SK-N-DZ (cell line): ENCODE measurements around the gene ITGAV.
A peak's percentile ranks its signal among the peaks of the same experiment; 100 is the strongest.

Experiments
- DNase-seq: peaks from one replicate; pipeline ENCODE4 v3.0.0-alpha.2; 2015; ENCODE audit warnings: low spot score

ITGAV gene

DNA sequence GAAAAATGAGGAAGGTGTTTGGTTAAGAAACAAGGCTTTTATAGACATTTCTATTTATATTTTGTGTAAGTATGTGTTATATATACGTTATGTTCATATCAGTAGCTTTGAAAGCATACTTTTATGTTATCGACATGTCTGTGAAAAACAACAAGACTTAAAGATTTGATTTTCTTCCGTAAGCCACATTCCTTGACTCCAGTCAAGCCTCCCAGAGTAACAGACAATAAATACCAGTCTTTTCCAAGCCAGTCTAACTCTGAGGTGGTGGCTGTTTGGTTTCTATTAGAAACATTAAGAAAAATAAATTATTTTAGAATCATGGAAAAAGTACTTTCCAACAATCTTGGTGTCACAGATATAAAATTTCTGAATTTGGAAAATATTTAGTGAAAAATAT, 16.3 kb upstream of the ITGAV start:
- DNase-seq: no peak

DNA sequence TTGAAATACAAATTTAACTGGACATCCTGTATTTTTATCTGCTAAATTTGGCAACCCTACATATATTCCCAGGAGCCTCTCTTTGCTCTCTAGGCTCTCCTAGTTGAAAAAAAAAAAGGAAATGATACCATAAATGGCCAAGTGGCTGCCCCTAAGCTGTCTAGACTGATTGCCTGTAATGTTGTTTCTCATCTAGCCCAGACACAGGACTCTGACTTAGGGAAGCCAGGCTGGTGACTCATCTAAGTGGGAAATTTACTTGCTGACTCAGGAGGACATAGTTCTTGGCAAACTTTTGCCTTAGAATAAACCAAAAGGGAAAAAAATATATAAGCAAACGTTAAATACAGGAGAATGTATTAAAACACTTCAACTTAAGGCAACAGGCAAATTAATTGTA, 14.6 kb upstream of the ITGAV start:
- DNase-seq: peak; percentile 62

DNA sequence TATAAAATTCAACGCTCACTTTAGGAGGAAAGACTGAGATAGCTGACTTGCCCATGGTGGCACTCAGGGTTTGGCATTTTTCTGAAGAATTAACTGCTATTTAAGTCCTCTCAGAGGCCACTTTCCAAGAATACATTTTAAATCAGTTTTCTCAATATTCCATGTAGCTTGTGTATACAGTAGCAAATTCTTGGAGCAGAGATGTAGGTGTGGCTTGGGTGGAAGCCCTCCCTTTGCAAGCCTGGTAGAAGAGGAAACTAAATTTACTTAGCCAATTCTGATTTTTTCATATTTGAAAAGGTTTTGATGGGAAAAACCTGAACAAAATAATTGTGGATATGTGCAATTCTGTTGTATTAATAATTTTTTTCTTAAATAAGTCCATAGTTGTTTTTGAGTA, 14.0 kb upstream of the ITGAV start:
- no peak for DNase-seq

DNA sequence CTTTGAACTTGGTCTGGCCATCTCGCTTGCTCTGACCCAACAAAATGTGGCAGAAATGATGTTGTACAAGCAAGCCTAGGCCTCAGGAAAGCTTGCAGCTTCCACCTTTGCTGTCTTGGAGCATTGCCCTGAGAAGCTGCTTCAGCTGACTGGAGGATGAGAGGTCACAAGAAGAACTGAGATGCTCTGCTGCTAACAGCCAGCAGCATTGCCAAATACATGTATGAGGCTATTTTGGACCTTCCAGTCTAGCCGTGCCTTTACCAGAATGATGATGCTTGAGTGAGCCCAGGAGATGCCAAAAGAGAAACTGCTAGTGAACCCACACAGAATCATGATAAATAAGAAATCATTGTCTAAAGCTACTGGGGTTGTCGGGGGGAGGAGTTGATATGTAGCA, 13.2 kb upstream of the ITGAV start:
- DNase-seq: no peak

DNA sequence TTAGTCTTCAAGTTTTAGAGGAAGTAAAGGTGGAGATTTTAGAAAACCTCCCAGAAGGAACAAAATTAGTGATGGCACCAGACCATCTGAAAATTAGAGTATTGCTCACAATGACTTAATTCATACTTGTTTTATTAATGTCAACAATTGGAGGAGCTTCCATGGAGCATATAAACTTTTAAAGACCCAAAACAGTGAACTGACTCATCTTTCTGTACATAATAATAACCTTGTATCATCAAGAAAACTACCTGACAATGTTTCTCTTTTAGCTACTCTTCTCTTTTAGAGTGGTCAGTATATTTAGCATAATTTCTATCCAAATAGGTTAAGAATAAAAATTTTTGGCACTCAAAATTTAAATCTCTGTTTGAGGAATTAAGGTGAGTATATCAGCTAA, 7.2 kb upstream of the ITGAV start:
- no peak for DNase-seq

DNA sequence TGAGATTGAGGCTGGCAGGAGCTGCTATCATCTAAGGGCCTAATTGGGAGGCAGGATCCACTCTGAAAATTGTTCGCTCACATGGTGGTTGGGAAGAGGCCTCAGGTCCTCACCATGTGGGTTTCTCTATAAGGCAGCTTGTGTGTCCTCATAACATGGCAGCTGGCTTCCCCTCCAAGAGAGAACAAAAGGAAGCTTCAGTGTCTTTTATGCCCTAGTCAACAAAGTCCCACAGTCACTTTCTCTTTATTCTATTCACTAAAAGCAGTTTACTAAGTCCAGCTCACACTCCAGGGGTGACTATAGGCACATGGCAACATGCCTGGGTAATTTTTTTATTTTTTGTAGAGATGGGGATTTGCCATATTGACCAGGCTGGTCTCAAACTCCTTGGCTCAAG, 5.8 kb upstream of the ITGAV start:
- DNase-seq: no peak

DNA sequence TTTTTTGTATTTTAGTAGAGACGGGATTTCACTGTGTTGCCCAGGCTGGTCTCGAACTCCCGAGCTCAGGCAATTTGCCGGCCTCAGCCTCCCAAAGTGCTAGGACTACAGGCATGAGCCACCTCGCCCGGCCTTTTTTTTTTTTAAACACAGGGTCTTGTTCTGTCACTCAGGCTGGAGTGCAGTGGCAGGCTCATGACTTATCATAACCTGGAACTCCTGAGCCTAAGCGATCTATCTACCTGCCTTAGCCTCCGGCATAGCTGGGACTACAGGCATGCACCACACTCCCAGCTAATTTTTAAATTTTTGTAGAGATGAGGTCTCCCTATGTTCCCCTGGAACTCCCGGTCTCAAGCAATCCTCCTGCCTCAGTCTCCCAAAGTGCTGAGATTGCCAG, 1.4 kb upstream of the ITGAV start:
- no peak for DNase-seq

DNA sequence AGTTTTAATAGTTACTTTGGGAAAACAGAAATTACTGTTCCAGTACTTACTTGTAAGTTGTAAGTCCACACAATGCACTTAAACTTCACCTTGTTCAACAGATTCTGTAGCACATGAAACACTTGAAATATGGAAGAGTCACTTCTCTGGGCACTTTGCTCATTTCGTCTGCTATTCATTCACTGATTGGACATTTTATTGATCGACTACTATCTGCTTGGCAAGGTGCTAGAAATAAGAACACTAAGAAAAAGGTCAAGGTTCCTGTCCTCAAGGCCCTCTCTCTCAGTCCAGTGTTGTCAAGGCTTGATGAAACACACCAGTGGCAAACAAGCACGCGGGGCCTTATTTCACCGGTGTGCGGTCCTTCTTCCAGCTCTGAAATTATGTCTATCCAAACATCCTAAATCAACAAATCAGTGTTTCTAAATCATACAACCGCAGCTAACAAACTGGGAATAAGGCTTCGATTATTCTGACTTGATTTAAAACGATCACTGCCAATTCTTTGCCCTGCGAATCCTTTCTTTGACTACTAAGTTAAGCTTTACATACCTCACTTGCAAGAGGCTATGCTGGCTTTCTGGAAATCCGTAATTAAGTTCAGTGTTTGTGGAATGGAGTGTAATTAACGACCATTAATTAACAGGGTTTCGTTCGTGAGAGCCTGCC, 780 bp upstream of the ITGAV start:
- peak; percentile 13 for DNase-seq

DNA sequence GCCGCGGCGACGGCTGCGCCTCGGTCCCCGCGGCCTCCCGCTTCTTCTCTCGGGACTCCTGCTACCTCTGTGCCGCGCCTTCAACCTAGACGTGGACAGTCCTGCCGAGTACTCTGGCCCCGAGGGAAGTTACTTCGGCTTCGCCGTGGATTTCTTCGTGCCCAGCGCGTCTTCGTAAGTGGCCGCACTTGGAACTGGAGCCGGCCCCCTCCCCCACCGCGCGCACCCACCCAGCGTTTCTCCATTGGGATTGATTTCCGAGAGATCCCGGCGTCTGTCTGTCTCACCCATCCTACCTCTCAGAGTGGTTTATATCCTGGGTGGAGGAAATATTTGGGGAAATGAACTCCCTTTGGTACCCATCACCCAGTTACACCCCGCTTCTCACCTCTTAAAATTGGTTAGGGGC, 498 bp downstream of the ITGAV start:
- DNase-seq: peak; percentile 49

DNA sequence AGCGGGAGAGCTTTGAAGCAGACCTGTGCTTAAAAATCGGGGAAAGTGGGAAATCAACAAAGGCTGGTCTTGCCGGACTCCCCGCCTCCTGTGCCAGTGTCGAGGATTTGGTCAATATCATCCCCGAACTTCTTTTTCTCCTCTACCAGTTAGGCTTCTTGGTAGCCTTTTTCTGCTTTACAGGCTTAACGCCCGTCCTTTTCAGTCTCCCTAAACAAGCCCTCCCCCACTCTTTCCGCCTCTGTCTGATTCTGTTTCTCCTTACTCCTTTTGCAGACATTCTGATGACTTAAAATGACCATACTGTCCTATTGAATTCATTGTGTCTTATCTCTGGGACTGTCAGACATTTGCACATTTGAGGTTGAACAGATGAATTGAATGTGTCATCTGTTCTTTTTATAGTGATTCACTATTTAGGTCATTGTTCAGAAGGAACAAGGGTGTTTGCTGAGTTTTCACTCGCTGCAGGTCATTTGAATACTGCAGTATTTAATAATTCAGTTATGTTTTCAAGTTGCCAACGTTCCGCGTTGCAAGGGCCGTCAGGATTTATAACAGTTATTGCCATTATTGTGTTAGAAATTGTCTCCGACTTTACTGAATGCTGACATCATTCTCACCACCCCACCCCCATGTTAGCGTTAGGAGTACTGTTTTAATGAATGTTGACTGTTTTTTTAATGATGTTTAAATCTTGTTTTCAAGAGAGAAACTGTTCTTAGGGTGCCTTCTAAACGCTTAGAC, 1.1 kb downstream of the ITGAV start:
- DNase-seq: peak; percentile 95

DNA sequence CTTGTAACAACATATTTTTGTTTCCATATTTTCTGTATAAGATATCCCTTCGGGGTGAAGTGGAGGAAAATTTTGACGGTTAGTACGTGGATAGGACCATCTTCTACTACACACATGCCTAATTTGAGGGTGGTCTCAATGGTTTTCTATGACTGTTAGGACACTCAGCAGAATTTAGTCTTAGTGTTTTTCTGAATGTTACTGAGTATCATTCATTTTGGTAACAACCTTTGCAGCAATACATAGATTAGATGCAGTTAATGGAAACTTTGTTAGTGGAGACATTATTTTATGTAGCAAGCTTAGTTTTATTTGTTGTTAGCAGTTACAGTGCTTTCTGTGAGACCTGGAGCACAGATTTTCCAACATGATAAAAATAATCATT, 1.6 kb downstream of the ITGAV start:
- no peak for DNase-seq

DNA sequence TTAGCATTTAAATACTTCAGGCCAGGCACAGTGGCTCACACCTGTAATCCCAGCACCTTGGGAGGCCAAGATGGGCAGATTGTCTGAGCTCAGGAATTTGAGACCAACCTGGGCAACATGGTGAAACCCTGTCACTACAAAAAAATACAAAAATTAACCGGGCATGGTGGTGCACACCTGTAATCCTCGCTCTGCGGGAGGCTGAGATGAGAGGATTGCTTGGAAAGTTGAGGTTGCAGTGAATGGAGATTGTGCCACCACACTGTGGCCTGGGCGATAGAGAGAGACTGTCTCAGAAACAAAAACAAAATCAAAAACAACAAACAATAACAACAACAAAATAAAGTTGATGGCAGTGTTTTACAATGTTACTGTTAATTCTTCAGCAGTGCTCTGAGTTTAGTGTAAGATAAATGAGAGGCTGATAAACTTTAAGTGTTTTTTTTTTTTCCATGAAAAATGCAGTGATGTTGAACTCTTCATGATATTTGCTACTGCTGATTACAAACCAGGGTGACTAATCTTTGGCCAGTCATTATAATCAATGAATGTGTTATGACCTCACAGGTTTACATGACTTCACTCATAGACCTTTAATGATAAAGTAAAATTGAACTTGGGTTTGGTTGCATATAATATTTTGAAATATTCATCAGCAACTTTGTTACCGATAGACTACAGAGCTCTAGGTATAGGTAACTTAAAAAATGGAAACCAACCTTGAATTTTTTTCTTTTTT, 2.5 kb downstream of the ITGAV start:
- no peak for DNase-seq

DNA sequence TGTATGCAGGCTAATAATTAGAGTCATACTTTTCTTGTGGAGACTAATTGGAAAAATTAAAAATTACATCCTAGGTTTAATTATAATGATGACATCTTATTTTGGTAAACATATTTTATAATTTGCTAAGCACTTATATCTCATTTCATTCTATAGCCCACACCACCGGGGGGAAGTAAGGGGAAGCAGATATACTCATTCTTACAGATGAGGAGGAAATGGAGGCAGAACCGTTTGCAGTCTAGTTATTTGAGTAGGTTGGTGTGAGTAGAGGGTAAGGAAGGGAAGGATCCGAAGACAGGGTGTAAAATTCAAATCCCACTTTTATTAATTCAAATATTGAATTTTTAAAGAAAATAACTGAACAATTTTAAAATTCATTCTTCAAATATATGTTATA, 3.7 kb downstream of the ITGAV start:
- no peak for DNase-seq

DNA sequence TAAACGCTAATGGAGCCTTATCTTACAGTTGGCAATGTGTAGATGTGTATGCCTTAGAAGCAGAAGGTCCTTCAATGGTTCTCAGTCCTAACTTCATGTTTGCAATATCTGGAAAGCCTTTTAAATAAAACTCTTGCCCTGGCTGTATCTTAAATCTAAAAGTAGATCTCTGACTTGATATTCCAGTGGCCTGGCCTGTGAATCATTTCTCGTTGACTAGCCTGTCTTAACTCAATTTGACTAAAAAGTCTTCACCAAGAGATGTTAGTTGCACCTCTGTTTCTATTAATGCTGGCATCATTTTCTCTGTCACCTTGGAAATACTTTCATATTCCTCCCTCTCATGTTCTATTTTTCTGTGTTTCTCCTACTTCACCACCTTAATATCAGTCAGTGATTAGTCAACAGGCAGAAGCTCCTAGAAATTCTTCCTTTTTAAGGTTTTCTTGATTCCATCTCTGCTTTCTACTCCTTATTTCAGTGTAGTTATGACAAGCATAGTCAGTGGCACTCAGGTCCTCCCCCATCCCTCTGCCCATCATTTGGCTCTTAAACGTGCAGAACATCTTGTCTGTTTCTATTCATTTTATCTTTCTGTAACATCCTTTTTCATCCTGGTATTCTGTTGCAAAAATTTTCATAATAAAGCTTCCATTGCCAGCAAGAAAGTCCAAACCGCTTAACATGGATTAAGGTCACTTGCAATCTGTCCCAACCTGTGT, 4.3 kb downstream of the ITGAV start:
- peak; percentile 57 for DNase-seq

DNA sequence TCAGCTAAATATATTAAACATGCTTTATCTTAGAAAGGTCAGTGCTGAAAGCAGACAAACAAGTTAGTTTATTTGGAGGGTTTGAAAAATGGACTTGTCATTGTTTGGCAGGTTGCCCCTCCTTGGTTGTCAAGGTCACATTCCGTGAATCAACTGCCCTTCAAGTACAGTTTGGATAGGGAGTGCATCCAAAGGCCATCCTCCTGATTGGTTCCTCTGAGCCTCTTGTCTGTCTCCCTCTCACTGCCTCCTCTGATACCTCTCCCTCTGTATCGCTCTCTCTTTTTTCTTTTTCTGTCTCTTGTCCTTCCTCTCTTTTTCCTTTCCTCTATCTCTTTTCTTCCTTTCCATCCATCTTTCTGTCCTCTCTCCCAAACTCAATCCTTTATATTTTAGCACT, 5.4 kb downstream of the ITGAV start:
- DNase-seq: no peak

DNA sequence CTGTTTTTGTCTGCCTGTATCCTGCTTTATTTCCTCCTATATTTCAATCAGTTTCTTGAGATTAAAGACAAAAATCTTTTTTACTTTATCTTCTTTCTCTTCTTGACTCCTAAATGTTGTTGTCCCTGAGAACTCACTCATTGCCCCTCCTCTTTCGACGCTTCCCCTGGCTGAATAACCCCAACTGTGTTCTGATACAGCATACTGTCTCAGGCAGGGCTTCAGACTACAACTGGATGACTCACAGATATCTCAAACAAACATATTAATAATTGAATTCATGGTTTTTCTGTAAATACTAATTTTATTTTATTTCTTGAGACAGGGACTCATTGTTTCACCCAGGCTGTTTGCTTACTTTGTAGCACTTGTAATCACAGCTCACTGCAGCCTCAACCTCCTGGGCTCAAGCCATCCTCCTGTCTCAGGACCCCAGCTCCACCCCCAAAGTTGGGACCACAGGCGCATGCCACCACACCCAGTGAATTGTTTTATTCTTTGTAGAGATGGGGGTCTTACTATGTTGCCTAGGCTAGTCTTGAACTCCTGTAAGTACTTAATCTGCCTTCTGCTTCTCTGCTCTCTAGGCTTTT, 9.4 kb downstream of the ITGAV start:
- DNase-seq: no peak

DNA sequence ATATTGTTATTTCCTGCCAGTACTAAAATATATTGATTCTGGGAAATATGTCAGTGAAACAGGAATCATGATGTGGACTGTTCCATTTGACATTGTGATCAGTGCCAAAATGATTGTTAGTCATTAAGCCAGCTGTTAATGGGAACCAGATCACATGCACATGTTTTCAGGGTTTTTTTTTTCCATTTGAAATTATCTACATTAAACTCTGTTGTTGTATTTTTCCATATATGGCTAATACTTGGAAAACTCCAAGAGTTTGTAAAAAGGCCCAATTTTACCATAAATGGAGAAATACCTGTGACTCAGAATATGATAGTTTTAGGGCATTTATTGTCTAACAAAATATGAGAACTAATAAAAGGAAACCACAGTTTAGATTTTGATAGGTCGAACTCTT, 13.4 kb downstream of the ITGAV start:
- no peak for DNase-seq

DNA sequence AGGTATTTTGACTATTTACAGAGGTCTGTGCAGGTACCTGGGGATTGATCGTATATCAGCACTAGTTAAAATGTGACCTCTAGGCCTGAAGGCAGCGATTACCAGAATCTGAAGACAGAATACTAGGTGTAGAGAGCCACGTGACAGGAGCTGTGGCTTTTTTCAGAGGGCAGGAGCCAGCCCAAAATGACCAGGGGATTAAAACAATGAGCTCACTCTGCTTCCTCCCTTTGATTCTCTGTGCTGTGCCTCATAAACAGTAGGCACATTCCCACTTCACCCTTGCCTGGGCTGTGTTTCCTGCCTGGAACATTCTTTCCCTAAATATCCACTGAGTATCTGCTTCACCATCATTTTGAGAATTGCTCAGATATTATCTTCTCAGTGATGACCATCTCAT, 15.2 kb downstream of the ITGAV start:
- DNase-seq: no peak

DNA sequence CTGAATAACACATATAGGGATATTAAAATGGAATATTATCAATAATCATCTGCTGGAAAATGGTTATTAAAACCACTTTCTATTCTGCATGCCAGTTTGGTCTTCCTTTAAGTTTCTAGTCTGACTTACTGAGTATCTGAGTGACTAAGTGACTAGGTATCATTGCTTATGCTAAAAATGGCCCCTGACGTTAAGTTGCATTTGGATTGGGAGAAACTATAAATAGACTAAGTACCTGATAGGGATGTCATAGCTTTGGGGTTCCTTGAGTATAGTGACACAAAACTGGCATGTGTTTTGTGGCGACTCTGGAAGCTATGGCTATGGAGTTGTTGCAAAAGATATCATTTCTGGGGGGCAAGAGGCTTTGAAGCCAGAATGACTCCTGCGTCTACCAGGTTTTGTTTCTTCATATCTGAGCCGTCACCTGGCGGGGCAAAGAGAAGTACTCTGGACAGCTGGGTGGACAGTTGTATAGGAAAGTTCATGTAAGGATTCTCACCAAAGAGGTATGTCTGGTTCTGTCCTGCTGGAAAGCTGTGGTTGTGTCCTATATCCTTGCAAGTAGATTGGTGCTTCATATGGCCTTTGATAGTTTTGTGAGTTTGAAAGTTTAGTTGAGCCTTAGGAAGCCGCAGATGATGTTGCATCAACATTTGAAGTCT, 17.9 kb downstream of the ITGAV start:
- DNase-seq: no peak

DNA sequence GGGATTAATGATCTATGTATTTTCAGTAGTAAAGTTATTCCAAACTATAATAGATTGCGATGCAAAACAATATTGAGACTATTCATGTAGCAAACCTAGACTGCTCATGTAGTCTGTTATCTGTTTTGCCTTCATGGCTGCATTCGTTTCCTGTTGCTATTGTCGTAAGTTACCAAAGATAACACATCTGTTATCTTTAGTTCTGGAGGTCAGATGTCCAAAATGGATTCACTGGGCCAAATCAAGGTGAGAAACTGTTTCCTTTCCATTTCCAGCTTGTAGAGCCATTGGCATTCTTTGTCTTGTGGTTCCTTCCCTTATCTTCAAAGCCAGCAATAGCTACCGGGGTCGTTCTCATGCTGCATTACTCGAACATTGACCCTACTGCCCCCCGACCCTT, 20.9 kb downstream of the ITGAV start:
- DNase-seq: no peak

DNA sequence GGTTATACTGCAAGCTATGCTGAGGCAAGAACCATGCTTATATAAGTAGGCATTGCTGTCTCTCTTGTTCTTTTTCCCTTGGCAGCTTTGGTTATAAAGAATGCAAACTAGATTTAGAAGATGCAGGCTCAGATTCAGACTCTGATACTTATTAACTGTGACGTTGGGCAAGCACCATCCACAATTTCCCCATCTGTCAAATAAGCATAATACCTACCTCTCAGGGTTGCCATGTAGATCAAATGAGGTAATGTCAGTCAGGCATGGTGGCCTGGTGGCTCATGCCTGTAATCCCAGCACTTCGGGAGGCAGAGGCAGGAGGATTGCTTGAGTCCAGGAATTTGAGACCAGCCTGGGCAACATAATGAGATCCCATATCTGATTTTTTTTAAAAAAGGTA, 21.7 kb downstream of the ITGAV start:
- no peak for DNase-seq
